Rectal smooth muscle tissue (tissue), 1 donor: Measurements from ENCODE around the gene RASA3.

Experiments
- H3K27ac ChIP-seq: one replicate; pipeline ENCODE4 v1.7.0; 2013; ENCODE audit warnings: low read depth, low read length, inconsistent platforms
- H3K27me3 ChIP-seq: one replicate; pipeline ENCODE4 v1.7.0; 2013; ENCODE audit warnings: low read length; ENCODE audit not compliant: control insufficient read depth, insufficient read depth
- H3K36me3 ChIP-seq: one replicate; pipeline ENCODE4 v1.7.0; 2013; ENCODE audit warnings: low read length; ENCODE audit not compliant: control insufficient read depth, insufficient read depth
- H3K4me1 ChIP-seq: one replicate; pipeline ENCODE4 v1.7.0; 2013; ENCODE audit warnings: low read length; ENCODE audit not compliant: control insufficient read depth, insufficient read depth
- H3K4me3 ChIP-seq: one replicate; pipeline ENCODE4 v1.7.0; 2013; ENCODE audit warnings: low read length
- H3K9ac ChIP-seq: one replicate; pipeline ENCODE4 v1.7.0; 2013; ENCODE audit warnings: low read length

The RASA3 gene

GRCh38 chr13:113951246-113951999 lies 181.0 kb downstream of the RASA3 start:
- Histone ChIP-seq H3K27me3 (no peaks in the 10 kb centered on the region), H3K9ac (no peak overlapping the region), H3K27ac (no peak overlapping the region), H3K36me3 (no peaks in the 10 kb centered on the region), H3K4me3 (peak overlapping the region; percentile 32), H3K4me1 (peaks cover 3% of the 10 kb centered on the region)

DNA sequence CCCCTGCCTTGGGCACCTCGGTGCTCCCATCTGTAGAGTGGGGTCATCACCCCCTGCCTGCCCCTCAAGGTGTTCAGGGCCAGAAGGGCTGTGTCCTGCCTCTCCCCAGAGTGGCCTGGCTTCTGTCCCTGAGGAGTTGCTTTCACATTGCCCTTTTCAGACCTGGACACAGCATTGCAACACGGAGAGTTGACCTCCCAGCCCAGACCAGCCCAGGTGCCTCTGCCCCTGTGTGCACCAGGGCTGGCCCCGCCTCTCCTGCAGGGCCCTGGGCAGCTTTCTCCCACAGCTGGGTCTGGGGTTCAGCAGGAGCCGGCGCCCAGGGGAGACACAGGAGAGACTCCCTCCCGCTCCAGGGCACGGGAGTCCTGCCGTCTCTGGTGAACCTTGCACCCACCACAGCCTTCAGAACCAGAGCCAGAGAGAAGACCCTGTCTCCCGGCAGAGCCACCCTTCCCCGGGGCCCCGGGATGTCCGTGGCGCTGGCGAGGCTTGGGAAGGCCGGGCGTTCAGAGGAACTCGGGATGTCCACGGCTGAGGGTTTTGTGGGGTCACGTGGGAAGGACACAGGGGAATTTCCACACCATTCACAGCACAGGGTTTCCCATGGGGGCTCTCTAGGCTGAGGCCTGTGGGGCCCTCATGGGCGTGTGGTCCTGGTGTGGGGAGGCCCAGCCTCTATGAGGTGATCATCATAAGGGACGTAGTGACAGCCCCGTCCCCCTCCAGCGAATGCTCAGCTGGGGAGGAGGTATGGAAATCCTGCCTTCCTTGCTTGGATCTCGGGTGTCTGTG lies 181.8 kb downstream of the RASA3 start:
- no peak overlapping the region for H3K9ac ChIP-seq
- no peaks in the 10 kb centered on the region for H3K27me3 ChIP-seq
- no peak overlapping the region for H3K27ac ChIP-seq
- no peak overlapping the region for H3K4me3 ChIP-seq
- H3K4me1 ChIP-seq, result peaks cover 3% of the 10 kb centered on the region
- H3K36me3 ChIP-seq, result no peaks in the 10 kb centered on the region

DNA sequence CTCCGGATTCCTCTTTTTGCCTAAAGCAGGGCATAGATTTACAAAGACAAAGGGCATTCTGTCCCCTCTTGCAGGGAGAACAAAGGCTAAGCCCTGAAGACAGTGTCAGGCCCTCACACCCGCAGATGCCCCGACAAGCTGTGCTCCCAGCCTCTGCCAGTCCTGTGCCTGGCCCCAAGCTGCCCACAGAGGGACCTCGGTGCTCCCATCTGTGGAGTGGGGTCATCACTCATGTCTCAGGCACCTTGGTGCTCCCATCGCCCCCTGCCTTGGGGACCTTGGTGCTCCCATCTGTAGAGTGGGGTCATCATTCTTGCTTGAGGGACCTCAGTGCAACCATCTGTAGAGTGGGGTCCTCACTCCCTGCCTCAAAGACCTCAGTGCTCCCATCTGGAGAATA lies 182.9 kb downstream of the RASA3 start:
- no peak overlapping the region for H3K27ac ChIP-seq
- H3K9ac ChIP-seq, result no peak overlapping the region
- peaks cover 3% of the 10 kb centered on the region for H3K4me1 ChIP-seq
- H3K27me3 ChIP-seq, result no peaks in the 10 kb centered on the region
- no peak overlapping the region for H3K4me3 ChIP-seq
- no peaks in the 10 kb centered on the region for H3K36me3 ChIP-seq

- no peak overlapping the region for H3K9ac ChIP-seq
Observed at GRCh38 chr13:113948034-113948742, 184.2 kb downstream of the RASA3 start.

GRCh38 chr13:113947311-113948033 lies 185.0 kb downstream of the RASA3 start:
- H3K4me3 ChIP-seq, result no peak overlapping the region
- peaks cover 3% of the 10 kb centered on the region for H3K4me1 ChIP-seq
- H3K9ac ChIP-seq, result no peak overlapping the region
- no peaks in the 10 kb centered on the region for H3K27me3 ChIP-seq
- no peak overlapping the region for H3K27ac ChIP-seq
- no peaks in the 10 kb centered on the region for H3K36me3 ChIP-seq

More at GRCh38 chr13:113948034-113948742, 184.2 kb downstream of the RASA3 start:
- H3K36me3 ChIP-seq, result no peaks in the 10 kb centered on the region
- peaks cover 3% of the 10 kb centered on the region for H3K4me1 ChIP-seq
- H3K27ac ChIP-seq, result no peak overlapping the region
- H3K4me3 ChIP-seq, result no peak overlapping the region
- H3K27me3 ChIP-seq, result no peaks in the 10 kb centered on the region

DNA sequence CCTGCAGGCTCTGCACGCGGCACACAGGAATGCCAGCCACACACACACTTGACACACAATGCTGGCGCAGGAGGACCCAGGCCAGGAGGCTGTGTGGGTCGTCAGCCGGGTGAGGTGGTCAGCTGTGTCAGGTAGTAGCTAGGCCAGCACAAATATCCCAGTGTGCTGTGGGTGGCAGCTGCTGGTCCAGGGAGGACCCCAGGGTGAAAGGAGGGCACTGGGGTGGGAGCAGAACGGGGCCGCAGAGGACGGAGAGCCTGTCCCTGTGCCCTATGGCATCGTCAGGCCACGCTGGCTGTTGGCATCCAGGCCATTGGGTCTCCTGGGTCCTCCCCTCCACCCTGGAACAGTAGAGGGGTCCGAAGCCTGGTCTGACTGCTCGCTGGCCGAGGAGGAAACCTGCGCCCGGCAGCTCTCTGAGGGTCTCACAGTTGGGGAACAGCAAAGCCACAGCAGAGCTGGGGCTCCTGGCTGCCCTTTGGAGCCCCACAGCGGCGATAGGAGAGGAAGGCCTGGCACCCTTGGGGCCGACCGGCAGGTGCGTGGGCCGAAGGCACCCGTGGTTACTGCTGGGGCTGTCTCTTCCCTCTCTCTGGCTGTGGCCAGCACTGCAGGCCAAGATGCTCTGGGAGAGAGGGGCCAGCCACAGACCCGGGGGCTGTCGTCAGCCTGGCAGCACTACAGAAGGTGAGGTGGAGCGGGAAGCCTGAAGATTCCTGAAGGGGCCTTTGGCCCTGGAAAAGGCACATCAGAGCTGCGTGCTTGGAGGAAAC lies 185.8 kb downstream of the RASA3 start:
- Histone ChIP-seq H3K27ac (no peak overlapping the region), H3K27me3 (no peaks in the 10 kb centered on the region), H3K4me3 (no peak overlapping the region), H3K36me3 (no peaks in the 10 kb centered on the region), H3K9ac (no peak overlapping the region), H3K4me1 (peaks cover 3% of the 10 kb centered on the region)

GRCh38 chr13:113945857-113946408 lies 186.5 kb downstream of the RASA3 start:
- H3K4me1 ChIP-seq, result peaks cover 2% of the 10 kb centered on the region

GRCh38 chr13:113943821-113944565 lies 188.4 kb downstream of the RASA3 start:
- Histone ChIP-seq H3K27ac (no peak overlapping the region), H3K4me3 (no peak overlapping the region), H3K27me3 (peaks cover 8% of the 10 kb centered on the region), H3K4me1 (no peaks in the 10 kb centered on the region), H3K36me3 (no peaks in the 10 kb centered on the region), H3K9ac (no peak overlapping the region)

More at GRCh38 chr13:113945857-113946408, 186.5 kb downstream of the RASA3 start:
- H3K36me3 ChIP-seq, result no peaks in the 10 kb centered on the region
- H3K27me3 ChIP-seq, result no peaks in the 10 kb centered on the region
- no peak overlapping the region for H3K4me3 ChIP-seq
- H3K27ac ChIP-seq, result no peak overlapping the region
- H3K9ac ChIP-seq, result no peak overlapping the region

DNA sequence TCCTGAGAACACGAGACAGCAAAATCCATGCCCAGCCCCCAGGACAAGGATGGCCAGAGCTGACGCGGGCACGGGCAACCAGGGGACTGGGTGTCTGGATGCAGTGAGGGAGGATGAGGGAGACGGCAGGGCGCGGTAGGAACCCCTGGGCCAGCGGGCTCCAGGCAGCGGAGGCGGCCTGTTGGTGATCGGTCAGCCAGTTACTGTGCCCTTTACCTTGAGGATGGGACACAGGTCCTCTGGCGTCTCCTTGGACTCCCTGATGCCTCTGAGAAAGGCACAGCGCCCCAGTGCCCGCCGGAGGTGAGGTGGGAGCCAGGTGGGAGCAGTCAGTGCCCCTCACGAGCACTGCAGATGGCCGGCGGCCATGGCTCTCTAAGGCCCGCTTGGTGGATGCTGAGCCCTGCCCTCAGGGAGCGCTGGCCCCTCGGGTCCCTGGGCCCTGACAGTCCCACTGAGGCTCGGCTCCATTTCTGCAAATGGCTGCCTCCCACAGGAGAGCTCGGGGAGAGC lies 189.8 kb downstream of the RASA3 start:
- Histone ChIP-seq H3K27me3 (peaks cover 15% of the 10 kb centered on the region), H3K9ac (no peak overlapping the region), H3K4me1 (no peaks in the 10 kb centered on the region), H3K4me3 (no peak overlapping the region), H3K27ac (no peak overlapping the region), H3K36me3 (no peaks in the 10 kb centered on the region)

DNA sequence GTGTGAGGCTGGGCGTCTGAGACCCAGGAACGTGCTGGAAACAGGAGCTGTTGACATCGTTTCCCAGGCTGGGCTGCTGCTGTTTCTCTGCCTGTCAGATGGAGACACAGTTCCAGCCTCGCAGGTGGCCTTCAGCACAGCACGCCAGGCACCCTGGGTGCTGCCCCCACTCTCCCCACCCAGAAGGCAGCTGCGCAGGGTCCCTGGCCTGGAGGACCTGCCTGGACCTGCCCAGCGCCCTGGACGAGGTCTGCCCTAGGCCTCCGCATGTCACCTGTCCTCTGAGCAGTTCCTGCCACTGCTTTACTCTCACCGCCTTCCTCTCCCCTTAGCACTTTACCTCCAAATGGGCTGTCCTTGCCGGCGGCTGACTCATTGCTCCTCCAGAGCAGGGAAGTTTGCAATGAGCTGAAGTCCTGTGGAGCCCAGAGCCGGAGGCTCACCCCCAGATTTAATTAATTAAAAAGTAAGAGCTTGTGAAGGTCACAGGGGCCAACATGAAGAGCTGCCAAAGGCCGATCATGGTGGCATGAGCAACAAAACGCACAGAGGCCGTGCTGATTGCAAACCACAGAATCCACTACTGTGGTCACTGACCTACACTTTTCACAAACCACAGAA lies 190.7 kb downstream of the RASA3 start:
- no peaks in the 10 kb centered on the region for H3K36me3 ChIP-seq

More for the DNA sequence above, 190.7 kb downstream of the RASA3 start:
- peaks cover 15% of the 10 kb centered on the region for H3K27me3 ChIP-seq
- no peak overlapping the region for H3K27ac ChIP-seq
- no peak overlapping the region for H3K9ac ChIP-seq
- H3K4me3 ChIP-seq, result no peak overlapping the region
- no peaks in the 10 kb centered on the region for H3K4me1 ChIP-seq
